ENCODE measurements around the gene HEG1. TPM values are rescaled to one million over a fixed set of nuclear protein-coding genes. Genes with fewer than 3 reads are reported as not detected.

Gene HEG1
- total and polyA plus RNA-seq, 2 of the 13 experiments (the other 11 are each of a cell fraction or from before 2014, with no cell fraction given): 10.7 to 18.2 TPM

DNA sequence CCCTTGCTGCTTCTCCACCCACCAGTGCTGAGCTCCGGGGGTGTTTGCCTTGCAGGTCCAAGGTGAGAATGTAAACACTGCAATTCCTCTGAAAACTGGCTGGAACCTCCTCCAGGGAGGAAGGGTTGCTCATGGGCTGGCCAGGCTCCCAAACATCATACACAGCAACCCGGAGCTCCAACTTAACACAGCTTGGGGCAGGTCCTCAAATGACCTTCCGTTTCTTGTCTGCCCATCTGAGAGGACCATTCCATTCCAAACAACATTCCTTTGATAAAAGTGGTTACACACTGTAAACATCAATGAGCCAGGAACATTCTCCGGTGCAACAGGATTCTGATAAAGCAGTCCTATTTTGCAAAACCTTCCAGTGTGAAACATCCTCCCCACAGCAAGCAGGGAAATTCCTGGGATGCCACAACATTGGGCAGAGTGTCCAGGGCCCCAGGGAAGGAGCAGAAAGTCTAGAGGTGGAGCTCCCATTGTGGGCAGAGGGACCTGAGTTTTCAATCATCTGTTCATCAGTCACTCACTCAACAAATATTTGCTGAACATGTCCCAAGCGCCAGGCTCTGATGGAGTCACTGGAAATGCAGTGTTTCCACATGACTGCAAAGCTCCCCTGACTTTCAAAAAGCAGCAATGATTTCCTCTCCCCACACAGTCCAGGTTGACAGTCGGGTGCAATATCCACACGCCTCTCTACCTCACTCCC lies 7.3 kb upstream of the HEG1 start (continued):
- TF ChIP-seq MZF1 (CRISPR knock-in tag; IDR thresholded peaks at IDR 0.05; ENCODE audit: borderline replicate concordance) (no peak), SMAD3 (CRISPR knock-in tag; IDR thresholded peaks at IDR 0.05) (peak; percentile 45; the same call in 1 of the 2 replicates), TCF7 (IDR thresholded peaks at IDR 0.05; ENCODE audit: low read depth) (peak; percentile 78), RCOR2 (CRISPR knock-in tag; IDR thresholded peaks at IDR 0.05) (peak; percentile 92), ZFY (CRISPR knock-in tag; IDR thresholded peaks at IDR 0.05) (no peak), HNF4G (IDR thresholded peaks at IDR 0.05; ENCODE audit: borderline replicate concordance, low read depth, low read length) (peak; percentile 34; the same call in 1 of the 2 replicates), HNF4G (CRISPR knock-in tag; IDR thresholded peaks at IDR 0.05; ENCODE audit: borderline replicate concordance, low read depth) (peak; percentile 29; the same call in 1 of the 2 replicates), NFIC (IDR thresholded peaks at IDR 0.05; ENCODE audit: low read length) (peak; percentile 68), ZNF709 (CRISPR knock-in tag; IDR thresholded peaks at IDR 0.05) (no peak), ZNF569 (CRISPR knock-in tag; IDR thresholded peaks at IDR 0.05; ENCODE audit: borderline replicate concordance) (no peak), RELA (CRISPR knock-in tag; IDR thresholded peaks at IDR 0.05) (no peak), ZGPAT (CRISPR knock-in tag; IDR thresholded peaks at IDR 0.05) (peak; percentile 70), SIX4 (CRISPR knock-in tag; IDR thresholded peaks at IDR 0.05) (peak; percentile 55), DMAP1 (CRISPR knock-in tag; IDR thresholded peaks at IDR 0.05) (peak; percentile 54; the same call in 1 of the 2 replicates), HCFC1 (IDR thresholded peaks at IDR 0.05; ENCODE audit: low read depth, low read length) (no peak), FOXJ3 (CRISPR knock-in tag; IDR thresholded peaks at IDR 0.05; ENCODE audit: borderline replicate concordance) (peak; percentile 86; the same call in 1 of the 2 replicates), TGIF2 (CRISPR knock-in tag; IDR thresholded peaks at IDR 0.05) (peak; percentile 39; the same call in 1 of the 2 replicates), CREM (IDR thresholded peaks at IDR 0.05) (peak; percentile 83), CREM (CRISPR knock-in tag; IDR thresholded peaks at IDR 0.05) (no peak), PREB (CRISPR knock-in tag; IDR thresholded peaks at IDR 0.05) (no peak), SKI (IDR thresholded peaks at IDR 0.05; ENCODE audit: partially characterized antibody) (peak; percentile 57), TSC22D2 (CRISPR knock-in tag; IDR thresholded peaks at IDR 0.05; ENCODE audit: borderline replicate concordance) (peak; percentile 73; the same call in 1 of the 2 replicates)
- TF ChIP-seq, protein P1, sequence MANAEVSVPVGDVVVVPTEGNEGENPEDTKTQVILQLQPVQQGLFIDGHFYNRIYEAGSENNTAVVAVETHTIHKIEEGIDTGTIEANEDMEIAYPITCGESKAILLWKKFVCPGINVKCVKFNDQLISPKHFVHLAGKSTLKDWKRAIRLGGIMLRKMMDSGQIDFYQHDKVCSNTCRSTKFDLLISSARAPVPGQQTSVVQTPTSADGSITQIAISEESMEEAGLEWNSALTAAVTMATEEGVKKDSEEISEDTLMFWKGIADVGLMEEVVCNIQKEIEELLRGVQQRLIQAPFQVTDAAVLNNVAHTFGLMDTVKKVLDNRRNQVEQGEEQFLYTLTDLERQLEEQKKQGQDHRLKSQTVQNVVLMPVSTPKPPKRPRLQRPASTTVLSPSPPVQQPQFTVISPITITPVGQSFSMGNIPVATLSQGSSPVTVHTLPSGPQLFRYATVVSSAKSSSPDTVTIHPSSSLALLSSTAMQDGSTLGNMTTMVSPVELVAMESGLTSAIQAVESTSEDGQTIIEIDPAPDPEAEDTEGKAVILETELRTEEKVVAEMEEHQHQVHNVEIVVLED (CRISPR knock-in tag; IDR thresholded peaks at IDR 0.05; ENCODE audit: borderline replicate concordance): peak; percentile 44; the same call in 1 of the 2 replicates

All from HepG2 (cell line).